ENCODE measurements around the gene ESYT3. TPM values are rescaled to one million over a fixed set of nuclear protein-coding genes. Genes with fewer than 3 reads are reported as not detected.

The ESYT3 gene
- total RNA-seq, 4 donors from 2014 or later, result 0.20 to 2.3 (median 0.77) TPM

- no peak for ATAC-seq
- TF ChIP-seq, protein P1, sequence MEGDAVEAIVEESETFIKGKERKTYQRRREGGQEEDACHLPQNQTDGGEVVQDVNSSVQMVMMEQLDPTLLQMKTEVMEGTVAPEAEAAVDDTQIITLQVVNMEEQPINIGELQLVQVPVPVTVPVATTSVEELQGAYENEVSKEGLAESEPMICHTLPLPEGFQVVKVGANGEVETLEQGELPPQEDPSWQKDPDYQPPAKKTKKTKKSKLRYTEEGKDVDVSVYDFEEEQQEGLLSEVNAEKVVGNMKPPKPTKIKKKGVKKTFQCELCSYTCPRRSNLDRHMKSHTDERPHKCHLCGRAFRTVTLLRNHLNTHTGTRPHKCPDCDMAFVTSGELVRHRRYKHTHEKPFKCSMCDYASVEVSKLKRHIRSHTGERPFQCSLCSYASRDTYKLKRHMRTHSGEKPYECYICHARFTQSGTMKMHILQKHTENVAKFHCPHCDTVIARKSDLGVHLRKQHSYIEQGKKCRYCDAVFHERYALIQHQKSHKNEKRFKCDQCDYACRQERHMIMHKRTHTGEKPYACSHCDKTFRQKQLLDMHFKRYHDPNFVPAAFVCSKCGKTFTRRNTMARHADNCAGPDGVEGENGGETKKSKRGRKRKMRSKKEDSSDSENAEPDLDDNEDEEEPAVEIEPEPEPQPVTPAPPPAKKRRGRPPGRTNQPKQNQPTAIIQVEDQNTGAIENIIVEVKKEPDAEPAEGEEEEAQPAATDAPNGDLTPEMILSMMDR (IDR thresholded peaks at IDR 0.05 in 4 of 5, conservative IDR thresholded peaks at IDR 0.05 in 1 of 5), result no peak
- no peak for TF ChIP-seq POLR2A (IDR thresholded peaks at IDR 0.05)
- H3K27me3 ChIP-seq, result no peaks in the 10 kb centered on the region
- H3K9me3 ChIP-seq, result no peaks in the 10 kb centered on the region
- in situ Hi-C loops (cut with MboI; ENCODE audit: low sequenced_read_pairs in 4 of 4) (no loop called here), intact Hi-C loops (cut with DNase I; ENCODE audit: low total_unique reads) (loop anchor here (10.0 kb wide), 1 partner anchor 312 kb away; the partner anchor contains the start of gene ARMC8)
- peaks cover 34% of the 10 kb centered on the region in 2 donors for H3K4me1 ChIP-seq
- H3K4me3 ChIP-seq, result no peak overlapping the region
- no peaks in the 10 kb centered on the region for H3K36me3 ChIP-seq
- DNase-seq, result no peak
- H3K27ac ChIP-seq, result no peak overlapping the region
Observed at GRCh38 chr3:138497021-138497420, 62.6 kb downstream of the ESYT3 start.

GRCh38 chr3:138497851-138498250 is 63.4 kb downstream of the ESYT3 start:
- Histone ChIP-seq H3K4me1 (peaks cover 25 to 26% of the 10 kb centered on the region in 2 donors), H3K36me3 (no peaks in the 10 kb centered on the region), H3K4me3 (no peak overlapping the region), H3K27ac (no peak overlapping the region), H3K9me3 (no peaks in the 10 kb centered on the region), H3K27me3 (no peaks in the 10 kb centered on the region)
- intact Hi-C loops (cut with DNase I; ENCODE audit: low total_unique reads) (loop anchor here (10.0 kb wide), 1 partner anchor 313 kb away; the partner anchor contains the start of gene ARMC8), in situ Hi-C loops (cut with MboI; ENCODE audit: low sequenced_read_pairs in 4 of 4) (no loop called here)
- DNase-seq (no peak), ATAC-seq (no peak)
- TF ChIP-seq POLR2A (IDR thresholded peaks at IDR 0.05), result no peak
- TF ChIP-seq, protein P1 (IDR thresholded peaks at IDR 0.05 in 4 of 5, conservative IDR thresholded peaks at IDR 0.05 in 1 of 5), result no peak

DNA sequence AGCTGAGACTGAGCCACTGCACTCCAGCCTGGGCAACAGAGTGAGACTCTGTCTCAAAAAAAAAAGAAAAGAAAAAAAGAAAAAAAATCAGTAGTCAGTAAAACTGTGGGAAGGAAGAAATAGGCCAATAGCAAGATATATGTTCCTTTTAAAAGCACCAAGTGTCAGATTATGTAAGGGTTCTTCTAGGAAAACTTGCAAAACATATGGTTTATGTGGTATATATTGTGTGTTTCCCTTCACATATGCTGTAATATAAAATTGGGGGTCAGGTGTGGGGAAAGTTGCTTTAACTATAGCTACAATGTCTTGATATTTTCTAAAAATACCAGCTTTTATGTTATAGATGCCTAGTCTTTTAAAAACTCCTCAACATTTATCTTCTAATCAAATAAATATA is 64.6 kb downstream of the ESYT3 start:
- Histone ChIP-seq H3K4me3 (no peak overlapping the region), H3K27me3 (no peaks in the 10 kb centered on the region), H3K27ac (no peak overlapping the region), H3K36me3 (no peaks in the 10 kb centered on the region), H3K4me1 (peaks cover 14% of the 10 kb centered on the region in 2 donors), H3K9me3 (no peaks in the 10 kb centered on the region)
- no peak for TF ChIP-seq POLR2A (IDR thresholded peaks at IDR 0.05)
- TF ChIP-seq, protein P1 (IDR thresholded peaks at IDR 0.05 in 4 of 5, conservative IDR thresholded peaks at IDR 0.05 in 1 of 5), result no peak
- no peak for ATAC-seq
- intact Hi-C loops (cut with DNase I; ENCODE audit: low total_unique reads) (loop anchor here (10.0 kb wide), 1 partner anchor 314 kb away; the partner anchor contains the start of gene ARMC8), in situ Hi-C loops (cut with MboI; ENCODE audit: low sequenced_read_pairs in 4 of 4) (no loop called here)
- no peak for DNase-seq

- intact Hi-C loops (cut with DNase I; ENCODE audit: low total_unique reads) (no loop called here), in situ Hi-C loops (cut with MboI; ENCODE audit: low sequenced_read_pairs in 4 of 4) (no loop called here)
- Histone ChIP-seq H3K27ac (no peak overlapping the region), H3K27me3 (no peaks in the 10 kb centered on the region), H3K4me1 (no peaks in the 10 kb centered on the region), H3K36me3 (no peaks in the 10 kb centered on the region), H3K4me3 (no peak overlapping the region), H3K9me3 (no peaks in the 10 kb centered on the region)
- TF ChIP-seq, protein P1 (IDR thresholded peaks at IDR 0.05 in 4 of 5, conservative IDR thresholded peaks at IDR 0.05 in 1 of 5), result no peak
- no peak for TF ChIP-seq POLR2A (IDR thresholded peaks at IDR 0.05)
- no peak for ATAC-seq
- no peak for DNase-seq
Observed at GRCh38 chr3:138507524-138507923, 73.1 kb downstream of the ESYT3 start.

DNA sequence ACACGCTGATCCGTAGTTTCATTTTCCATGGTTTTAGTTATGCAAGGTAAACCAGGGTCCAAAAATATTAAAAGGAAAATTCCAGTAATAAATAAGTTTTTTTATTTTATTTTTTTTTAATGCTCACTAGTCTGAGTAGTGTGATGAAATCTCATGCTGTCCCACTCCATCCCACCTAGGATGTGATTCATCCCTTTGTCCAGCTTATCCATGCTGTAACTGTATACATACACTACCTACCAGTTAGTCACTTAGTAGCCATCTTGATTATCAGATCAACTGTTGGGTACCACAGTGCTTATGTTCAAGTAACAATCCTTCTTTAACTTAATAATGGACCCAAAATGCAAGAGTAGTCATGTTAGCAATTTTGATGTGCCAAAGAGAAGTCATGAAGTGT is 75.2 kb downstream of the ESYT3 start:
- Histone ChIP-seq H3K4me3 (no peak overlapping the region), H3K9me3 (no peaks in the 10 kb centered on the region), H3K4me1 (peaks cover 0 to 7% of the 10 kb centered on the region in 2 donors), H3K27me3 (no peaks in the 10 kb centered on the region), H3K36me3 (no peaks in the 10 kb centered on the region), H3K27ac (no peak overlapping the region)
- in situ Hi-C loops (cut with MboI; ENCODE audit: low sequenced_read_pairs in 4 of 4), result no loop called here
- ATAC-seq (no peak), DNase-seq (no peak)
- intact Hi-C loops (cut with DNase I; ENCODE audit: low total_unique reads), result no loop called here
- TF ChIP-seq, protein P1 (IDR thresholded peaks at IDR 0.05 in 4 of 5, conservative IDR thresholded peaks at IDR 0.05 in 1 of 5), result no peak
- TF ChIP-seq POLR2A (IDR thresholded peaks at IDR 0.05), result no peak

All from gastrocnemius medialis (tissue), 4 donors.